ENCODE data around the gene SNAPIN. TPM values are rescaled to one million over a fixed set of nuclear protein-coding genes. Genes with fewer than 3 reads are reported as not detected.

The SNAPIN gene
- total and polyA plus RNA-seq, 9 of the 15 experiments (the other 6 are each of a cell fraction or from before 2014, with no cell fraction given), result 11.2 to 43.9 (median 32.3) TPM

DNA sequence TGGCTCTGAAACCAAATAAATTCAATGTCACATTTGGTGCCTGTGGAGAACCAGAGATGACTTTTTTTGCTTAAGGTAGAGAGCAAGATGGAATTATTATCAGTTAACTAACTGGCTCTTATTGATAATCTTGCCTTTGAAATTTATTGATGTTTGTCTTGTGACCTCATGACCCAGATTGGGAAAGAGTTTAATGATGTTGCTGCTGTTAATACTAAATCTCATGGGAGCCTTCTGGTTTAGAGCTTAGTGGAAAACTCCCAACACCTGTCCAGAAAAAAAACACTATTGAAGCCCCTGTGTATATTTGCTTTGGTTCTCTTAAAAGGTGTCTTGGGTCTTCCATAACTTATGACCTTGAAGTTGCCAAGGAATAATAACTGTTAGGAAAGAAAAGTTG lies 14.7 kb upstream of the SNAPIN start:
- in situ Hi-C loops (cut with MboI), result no loop called here
- ChIA-PET CTCF (ENCODE audit: low intra/inter-chr PET ratio) (no interaction called here), POLR2A (interaction anchor here (0.6 to 14.7 kb wide), 6 partner anchors 5 to 302 kb away, joined by 3 to 205 read pairs (median 10); partner anchors contain the start of genes CHTOP and SNAPIN)
- no peak overlapping the region for H3K27ac ChIP-seq (ENCODE audit: extremely low read depth, low read depth, low read length)
- H4K20me1 ChIP-seq (replicated peaks; ENCODE audit: control insufficient read depth, insufficient read depth, low read length), result no peaks in the 10 kb centered on the region
- peaks cover 8 to 9% of the 10 kb centered on the region in 2 experiments; a peak in 3 of 5 replicates for H3K4me1 ChIP-seq (replicated peaks in 1 of 2; ENCODE audit: control insufficient read depth in 2 of 2, insufficient read depth in 2 of 2, low read length in 2 of 2)
- no peak overlapping the region for H3K4me3 ChIP-seq
- no peak overlapping the region for H3K4me2 ChIP-seq (ENCODE audit: insufficient read depth, low read length)
- ATAC-seq, result no peak
- FAIRE-seq, result no peak
- peaks cover 84% of the 10 kb centered on the region for H3K36me3 ChIP-seq (ENCODE audit: control insufficient read depth, insufficient read depth, low read length)
- H3K79me2 ChIP-seq (ENCODE audit: control insufficient read depth, insufficient read depth, low read length), result peaks cover 12% of the 10 kb centered on the region; the same call in 2 of the 3 replicates
- no peaks in the 10 kb centered on the region for H3K27me3 ChIP-seq (ENCODE audit: control insufficient read depth in 2 of 2, insufficient read depth in 2 of 2, low read length in 2 of 2)
- no peaks in the 10 kb centered on the region for H3K9me3 ChIP-seq (replicated peaks; ENCODE audit: control insufficient read depth, insufficient read depth, low read depth, low read length)
- intact Hi-C loops (cut with micrococcal nuclease), result no loop called here
- H2AFZ ChIP-seq (ENCODE audit: low read depth, low read length), result no peak overlapping the region
- no peak overlapping the region for H3K9ac ChIP-seq (ENCODE audit: insufficient read depth in 1 of 2, low read depth in 2 of 2, low read length in 2 of 2)
- no peak for DNase-seq (ENCODE audit: extremely low read depth in 1 of 4, low spot score in 3 of 4)
- TF ChIP-seq ZC3H11A (IDR thresholded peaks at IDR 0.05; ENCODE audit: low read depth, low read length) (no peak), ZNF445 (CRISPR knock-in tag; IDR thresholded peaks at IDR 0.05; ENCODE audit: low read depth) (no peak), POLR2H (tag; IDR thresholded peaks at IDR 0.05; ENCODE audit: low read depth) (no peak), SIRT6 (IDR thresholded peaks at IDR 0.05; ENCODE audit: low read depth, low read length) (no peak), LEF1 (IDR thresholded peaks at IDR 0.05) (no peak), KLF10 (CRISPR knock-in tag; IDR thresholded peaks at IDR 0.05) (no peak), ZNF764 (CRISPR knock-in tag; IDR thresholded peaks at IDR 0.05; ENCODE audit: low read depth) (no peak), MCM7 (IDR thresholded peaks at IDR 0.05) (no peak), ZNF717 (CRISPR knock-in tag; IDR thresholded peaks at IDR 0.05) (no peak), RNF2 (IDR thresholded peaks at IDR 0.05) (no peak)
- TF ChIP-seq, protein P1, sequence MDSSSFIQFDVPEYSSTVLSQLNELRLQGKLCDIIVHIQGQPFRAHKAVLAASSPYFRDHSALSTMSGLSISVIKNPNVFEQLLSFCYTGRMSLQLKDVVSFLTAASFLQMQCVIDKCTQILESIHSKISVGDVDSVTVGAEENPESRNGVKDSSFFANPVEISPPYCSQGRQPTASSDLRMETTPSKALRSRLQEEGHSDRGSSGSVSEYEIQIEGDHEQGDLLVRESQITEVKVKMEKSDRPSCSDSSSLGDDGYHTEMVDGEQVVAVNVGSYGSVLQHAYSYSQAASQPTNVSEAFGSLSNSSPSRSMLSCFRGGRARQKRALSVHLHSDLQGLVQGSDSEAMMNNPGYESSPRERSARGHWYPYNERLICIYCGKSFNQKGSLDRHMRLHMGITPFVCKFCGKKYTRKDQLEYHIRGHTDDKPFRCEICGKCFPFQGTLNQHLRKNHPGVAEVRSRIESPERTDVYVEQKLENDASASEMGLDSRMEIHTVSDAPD (CRISPR knock-in tag; IDR thresholded peaks at IDR 0.05), result no peak
- TF ChIP-seq, protein P2, sequence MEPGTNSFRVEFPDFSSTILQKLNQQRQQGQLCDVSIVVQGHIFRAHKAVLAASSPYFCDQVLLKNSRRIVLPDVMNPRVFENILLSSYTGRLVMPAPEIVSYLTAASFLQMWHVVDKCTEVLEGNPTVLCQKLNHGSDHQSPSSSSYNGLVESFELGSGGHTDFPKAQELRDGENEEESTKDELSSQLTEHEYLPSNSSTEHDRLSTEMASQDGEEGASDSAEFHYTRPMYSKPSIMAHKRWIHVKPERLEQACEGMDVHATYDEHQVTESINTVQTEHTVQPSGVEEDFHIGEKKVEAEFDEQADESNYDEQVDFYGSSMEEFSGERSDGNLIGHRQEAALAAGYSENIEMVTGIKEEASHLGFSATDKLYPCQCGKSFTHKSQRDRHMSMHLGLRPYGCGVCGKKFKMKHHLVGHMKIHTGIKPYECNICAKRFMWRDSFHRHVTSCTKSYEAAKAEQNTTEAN (CRISPR knock-in tag; IDR thresholded peaks at IDR 0.05), result no peak
- TF ChIP-seq, protein P3, sequence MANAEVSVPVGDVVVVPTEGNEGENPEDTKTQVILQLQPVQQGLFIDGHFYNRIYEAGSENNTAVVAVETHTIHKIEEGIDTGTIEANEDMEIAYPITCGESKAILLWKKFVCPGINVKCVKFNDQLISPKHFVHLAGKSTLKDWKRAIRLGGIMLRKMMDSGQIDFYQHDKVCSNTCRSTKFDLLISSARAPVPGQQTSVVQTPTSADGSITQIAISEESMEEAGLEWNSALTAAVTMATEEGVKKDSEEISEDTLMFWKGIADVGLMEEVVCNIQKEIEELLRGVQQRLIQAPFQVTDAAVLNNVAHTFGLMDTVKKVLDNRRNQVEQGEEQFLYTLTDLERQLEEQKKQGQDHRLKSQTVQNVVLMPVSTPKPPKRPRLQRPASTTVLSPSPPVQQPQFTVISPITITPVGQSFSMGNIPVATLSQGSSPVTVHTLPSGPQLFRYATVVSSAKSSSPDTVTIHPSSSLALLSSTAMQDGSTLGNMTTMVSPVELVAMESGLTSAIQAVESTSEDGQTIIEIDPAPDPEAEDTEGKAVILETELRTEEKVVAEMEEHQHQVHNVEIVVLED (CRISPR knock-in tag; IDR thresholded peaks at IDR 0.05), result no peak
- TF ChIP-seq, protein P4, sequence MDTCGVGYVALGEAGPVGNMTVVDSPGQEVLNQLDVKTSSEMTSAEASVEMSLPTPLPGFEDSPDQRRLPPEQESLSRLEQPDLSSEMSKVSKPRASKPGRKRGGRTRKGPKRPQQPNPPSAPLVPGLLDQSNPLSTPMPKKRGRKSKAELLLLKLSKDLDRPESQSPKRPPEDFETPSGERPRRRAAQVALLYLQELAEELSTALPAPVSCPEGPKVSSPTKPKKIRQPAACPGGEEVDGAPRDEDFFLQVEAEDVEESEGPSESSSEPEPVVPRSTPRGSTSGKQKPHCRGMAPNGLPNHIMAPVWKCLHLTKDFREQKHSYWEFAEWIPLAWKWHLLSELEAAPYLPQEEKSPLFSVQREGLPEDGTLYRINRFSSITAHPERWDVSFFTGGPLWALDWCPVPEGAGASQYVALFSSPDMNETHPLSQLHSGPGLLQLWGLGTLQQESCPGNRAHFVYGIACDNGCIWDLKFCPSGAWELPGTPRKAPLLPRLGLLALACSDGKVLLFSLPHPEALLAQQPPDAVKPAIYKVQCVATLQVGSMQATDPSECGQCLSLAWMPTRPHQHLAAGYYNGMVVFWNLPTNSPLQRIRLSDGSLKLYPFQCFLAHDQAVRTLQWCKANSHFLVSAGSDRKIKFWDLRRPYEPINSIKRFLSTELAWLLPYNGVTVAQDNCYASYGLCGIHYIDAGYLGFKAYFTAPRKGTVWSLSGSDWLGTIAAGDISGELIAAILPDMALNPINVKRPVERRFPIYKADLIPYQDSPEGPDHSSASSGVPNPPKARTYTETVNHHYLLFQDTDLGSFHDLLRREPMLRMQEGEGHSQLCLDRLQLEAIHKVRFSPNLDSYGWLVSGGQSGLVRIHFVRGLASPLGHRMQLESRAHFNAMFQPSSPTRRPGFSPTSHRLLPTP (IDR thresholded peaks at IDR 0.05; ENCODE audit: borderline replicate concordance, extremely low read depth, insufficient read length), result no peak
- BruUV-seq (replicated peaks), result no TSS peak
- no peaks in the 10 kb centered on the region for H3K9me1 ChIP-seq (ENCODE audit: control insufficient read depth, insufficient read depth, low read length)

Measured in K562 (cell line).